ENCODE results near the gene TMEM144.

Gene TMEM144

GRCh38 chr4:158304694-158305093, 94.4 kb downstream of the TMEM144 start:
- H3K36me3 ChIP-seq (ENCODE audit: control insufficient read depth in 1 of 2, insufficient read depth in 2 of 2, low read depth in 1 of 2, low read length in 2 of 2), result no peaks in the 10 kb centered on the region
- WGBS, result no CpG with 5 or more reads among the region's 1 CpG

More at GRCh38 chr4:158304694-158305093, 94.4 kb downstream of the TMEM144 start:
- no peak overlapping the region for H3K27ac ChIP-seq (ENCODE audit: low read length, poor library complexity, severe bottlenecking)
- no peak overlapping the region for H2BK15ac ChIP-seq (ENCODE audit: low read depth, poor library complexity, severe bottlenecking)
- no peak overlapping the region for H2AFZ ChIP-seq (ENCODE audit: low read depth, low read length)
- H3K79me1 ChIP-seq (replicated peaks; ENCODE audit: low read length, poor library complexity, severe bottlenecking), result no peaks in the 10 kb centered on the region
- H4K91ac ChIP-seq (ENCODE audit: low read length), result no peak overlapping the region
- no peak overlapping the region for H2BK5ac ChIP-seq (ENCODE audit: low read depth, low read length, poor library complexity, severe bottlenecking)
- H3K4me2 ChIP-seq (ENCODE audit: low read length, poor library complexity, severe bottlenecking), result no peak overlapping the region
- H3K4me1 ChIP-seq (ENCODE audit: control insufficient read depth, insufficient read depth, low read depth, low read length), result peaks cover 2% of the 10 kb centered on the region
- H3K4ac ChIP-seq (ENCODE audit: low read depth in 1 of 2, low read length in 2 of 2), result no peak overlapping the region
- no peak overlapping the region for H2BK120ac ChIP-seq (ENCODE audit: low read depth, low read length)
- H2AK5ac ChIP-seq (ENCODE audit: low read length, severe bottlenecking), result no peak overlapping the region
- H3K23ac ChIP-seq (ENCODE audit: low read length in 2 of 2), result no peak overlapping the region
- H3K18ac ChIP-seq (ENCODE audit: low read depth in 1 of 2, low read length in 2 of 2), result no peak overlapping the region
- H3K9ac ChIP-seq (ENCODE audit: low read length), result no peak overlapping the region
- H3K27me3 ChIP-seq (ENCODE audit: control insufficient read depth in 1 of 2, insufficient read depth in 1 of 2, low read length in 2 of 2), result no peaks in the 10 kb centered on the region
- H3K9me3 ChIP-seq (ENCODE audit: control insufficient read depth, low read length), result peaks cover 4% of the 10 kb centered on the region
- H2BK12ac ChIP-seq (ENCODE audit: low read length in 2 of 2), result no peak overlapping the region
- no peak overlapping the region for H4K8ac ChIP-seq (ENCODE audit: low read length)
- no peak for DNase-seq
- no peak overlapping the region for H3K14ac ChIP-seq (ENCODE audit: low read length in 2 of 2)
- no peak overlapping the region for H3K4me3 ChIP-seq (ENCODE audit: insufficient read depth in 1 of 2, low read depth in 1 of 2, low read length in 2 of 2)
